CD4-positive, alpha-beta T cell treated with Interleukin-15 for 1 hour (primary cell): ENCODE measurements around the gene SCFD1.
"Not testable (repeated sequence)": the region's sequence is repeated elsewhere in the genome, so short reads cannot be mapped to it uniquely, and the experiment has no call there.

Experiments
- DNase-seq: peaks from one replicate; pipeline ENCODE4 v3.0.0-alpha.2; 2020

Gene SCFD1

DNA sequence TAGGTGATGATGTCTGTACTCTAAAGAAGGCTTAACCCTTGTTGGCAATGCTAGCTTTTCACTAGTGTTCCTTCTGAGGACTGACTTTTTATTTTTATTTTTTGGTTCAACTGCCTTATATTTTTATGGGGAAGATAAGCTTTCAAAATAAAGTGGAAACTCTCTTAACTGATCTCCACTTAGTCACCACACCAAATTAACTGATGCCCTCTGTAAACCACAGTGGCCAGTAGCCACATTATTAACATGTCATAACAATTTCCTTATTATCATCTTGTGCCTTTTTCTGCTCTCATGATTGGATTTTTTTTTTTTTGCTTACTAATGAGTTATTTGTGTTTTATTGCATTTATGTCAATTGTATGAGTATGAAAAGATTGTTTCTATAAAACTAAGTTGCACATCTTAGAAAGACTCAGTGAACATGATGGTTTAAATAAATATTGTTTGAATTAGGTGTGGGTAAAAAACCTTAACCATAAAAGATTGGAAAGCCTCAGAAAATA, 56.9 kb downstream of the SCFD1 start:
- DNase-seq: no peak

DNA sequence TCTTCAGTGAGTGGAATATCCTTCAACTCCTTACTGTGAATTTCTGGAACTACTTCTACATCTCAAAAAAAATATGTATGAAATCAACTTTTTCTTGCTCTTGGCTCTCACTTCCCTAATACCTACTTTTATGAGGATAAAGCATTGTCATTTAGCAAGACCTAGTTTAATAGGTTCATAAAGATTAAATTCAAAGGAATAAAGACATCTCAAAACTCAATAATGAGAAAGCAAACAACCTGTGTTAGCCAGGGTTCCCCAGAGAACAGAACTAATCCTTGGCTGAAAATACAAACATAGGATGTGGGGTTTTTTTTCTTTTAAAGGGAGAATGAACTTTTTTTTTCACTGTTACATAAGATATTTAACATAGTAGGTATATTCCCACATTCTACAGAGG, 57.9 kb downstream of the SCFD1 start:
- no peak for DNase-seq

DNA sequence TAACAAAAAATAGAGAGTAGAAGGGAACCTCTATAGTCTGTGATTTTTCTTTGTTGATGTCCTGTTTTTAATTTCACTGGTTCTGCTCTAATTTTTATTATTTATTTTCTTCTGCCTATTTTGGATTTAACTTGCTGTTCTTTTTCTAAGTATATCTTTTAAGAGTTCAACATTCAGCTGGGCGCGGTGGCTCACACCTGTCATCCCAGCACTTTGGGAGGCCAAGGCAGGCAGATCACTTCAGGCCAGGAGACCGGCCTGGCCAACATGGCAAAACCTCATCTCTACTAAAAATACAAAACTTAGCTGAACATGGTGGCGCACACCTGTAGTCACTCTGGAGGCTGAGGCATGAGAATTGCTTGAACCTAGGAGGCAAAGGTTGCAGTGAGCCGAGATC, 58.7 kb downstream of the SCFD1 start:
- DNase-seq: not testable (repeated sequence)

DNA sequence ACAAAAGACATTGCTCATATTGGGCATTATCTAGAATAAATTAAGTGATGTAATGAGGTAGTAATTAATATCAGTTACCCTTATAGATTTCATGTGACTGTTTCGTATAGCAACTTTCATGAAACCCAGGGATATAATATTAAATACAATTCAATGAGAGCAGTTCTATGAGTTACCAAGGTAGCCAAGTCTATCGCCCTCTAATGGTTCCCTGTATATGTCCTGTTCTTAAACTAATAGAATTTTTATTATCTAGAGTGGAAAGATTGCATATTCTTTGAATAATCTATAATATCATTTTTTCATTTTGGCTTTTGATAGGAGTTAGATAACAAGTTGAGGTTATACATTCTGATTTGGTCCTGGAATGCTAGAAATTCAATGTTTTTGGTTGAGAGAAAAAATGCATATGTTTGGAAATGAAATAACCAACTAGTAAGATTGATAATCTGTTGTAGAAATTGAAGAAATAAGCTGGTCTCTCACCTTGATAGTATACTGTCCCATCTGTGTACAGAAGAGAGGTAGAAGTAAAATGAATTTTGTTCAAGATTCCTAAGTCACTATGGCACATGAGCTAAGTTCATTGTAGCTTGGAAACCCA, 59.7 kb downstream of the SCFD1 start:
- no peak for DNase-seq

DNA sequence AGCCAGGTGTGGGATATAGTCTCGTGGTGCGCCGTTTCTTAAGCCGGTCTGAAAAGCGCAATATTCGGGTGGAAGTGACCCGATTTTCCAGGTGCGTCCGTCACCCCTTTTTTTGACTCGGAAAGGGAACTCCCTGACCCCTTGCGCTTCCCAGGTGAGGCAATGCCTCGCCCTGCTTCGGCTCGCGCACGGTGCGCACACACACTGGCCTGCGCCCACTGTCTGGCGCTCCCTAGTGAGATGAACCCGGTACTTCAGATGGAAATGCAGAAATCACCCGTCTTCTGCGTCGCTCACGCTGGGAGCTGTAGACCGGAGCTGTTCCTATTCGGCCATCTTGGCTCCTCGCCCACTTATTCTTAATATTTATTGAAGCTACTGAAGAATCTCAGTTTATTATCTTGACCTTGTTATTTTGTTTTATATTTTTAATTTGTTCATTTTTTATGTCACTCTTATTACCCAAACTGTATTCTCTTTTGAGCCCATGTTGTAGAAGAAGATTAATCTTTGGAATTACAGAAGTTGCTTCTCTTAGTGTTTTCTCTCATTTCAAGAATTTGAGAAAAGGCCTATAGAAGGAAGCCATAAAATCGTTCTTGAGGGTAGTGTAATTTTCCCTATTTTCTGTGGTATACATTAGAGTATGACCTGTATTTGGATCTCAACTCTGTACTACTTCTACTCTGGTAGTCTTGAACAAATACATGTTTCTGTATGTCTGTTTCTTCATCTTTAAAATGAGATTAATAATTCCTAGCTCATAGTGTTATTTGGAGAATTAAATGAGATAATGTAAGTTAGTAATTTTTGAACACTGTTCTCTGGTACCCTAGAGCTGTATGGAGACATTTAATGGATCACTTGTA, 68.6 kb downstream of the SCFD1 start:
- DNase-seq: not testable (repeated sequence)

DNA sequence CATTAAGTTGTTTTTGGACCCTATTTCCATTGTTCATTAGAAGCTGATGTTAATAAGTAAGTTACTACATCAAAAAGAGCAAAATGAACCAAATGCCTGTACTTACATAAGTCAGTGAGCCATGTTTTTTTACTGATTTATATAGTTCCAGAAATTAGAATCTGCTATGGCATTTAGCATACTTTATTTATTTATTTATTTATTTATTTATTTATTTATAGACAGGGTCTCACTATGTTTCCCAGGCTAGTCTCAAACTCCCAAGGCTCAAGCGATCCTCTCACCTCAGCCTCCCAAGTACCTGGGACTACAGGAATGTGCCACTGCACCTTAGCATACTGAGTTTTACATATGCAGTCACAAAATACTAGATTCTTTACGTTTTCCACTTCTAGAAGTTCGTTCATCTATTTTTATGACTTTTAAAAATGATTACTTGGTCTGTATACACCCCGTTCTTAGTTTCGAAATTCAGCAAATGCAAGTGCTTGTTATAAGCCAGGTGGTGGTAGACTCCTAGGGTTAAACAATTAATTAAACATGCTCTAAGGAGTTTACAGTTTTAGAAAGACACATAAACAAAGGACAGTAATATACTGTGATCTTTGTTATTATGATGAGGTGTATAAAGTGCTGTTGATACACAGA, 69.8 kb downstream of the SCFD1 start:
- no peak for DNase-seq

DNA sequence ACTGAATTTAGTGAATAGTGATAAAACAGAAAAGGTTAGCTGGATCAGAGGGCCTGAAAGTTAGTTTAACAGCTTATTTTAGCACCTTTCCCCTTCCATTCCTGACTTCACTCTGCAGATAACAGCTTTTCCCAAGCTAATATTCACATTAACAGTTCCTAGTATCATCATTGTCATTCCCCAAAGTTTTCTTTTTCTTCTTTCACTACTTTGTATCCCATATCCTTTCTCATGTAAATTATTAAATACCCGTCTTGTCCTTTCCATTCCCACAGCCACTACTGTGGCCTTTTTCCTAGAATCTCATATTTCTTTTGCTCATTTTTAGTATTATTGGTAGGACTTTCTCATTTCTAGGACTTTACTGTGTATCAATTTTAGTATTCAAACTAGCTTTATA, 70.5 kb downstream of the SCFD1 start:
- no peak for DNase-seq

DNA sequence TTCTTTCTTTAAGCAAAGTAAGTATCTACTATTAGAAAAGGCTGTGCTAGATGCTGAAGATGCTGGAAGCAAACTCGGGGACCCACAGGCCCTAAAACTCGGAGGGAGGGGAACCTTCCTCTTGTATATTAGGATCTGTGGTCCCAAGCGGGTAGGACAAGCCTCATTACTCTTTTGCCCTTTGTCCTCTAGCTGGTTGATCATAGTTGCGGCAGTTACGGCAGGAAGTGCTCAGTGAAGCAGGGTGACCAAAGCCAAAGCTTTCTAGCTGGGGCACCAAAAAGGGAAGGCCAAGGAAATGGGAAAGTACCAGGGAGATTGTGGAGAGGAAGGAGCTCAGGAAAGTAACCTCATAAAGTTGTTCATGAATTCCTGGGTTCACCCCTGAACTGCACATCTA, 76.3 kb downstream of the SCFD1 start:
- no peak for DNase-seq

DNA sequence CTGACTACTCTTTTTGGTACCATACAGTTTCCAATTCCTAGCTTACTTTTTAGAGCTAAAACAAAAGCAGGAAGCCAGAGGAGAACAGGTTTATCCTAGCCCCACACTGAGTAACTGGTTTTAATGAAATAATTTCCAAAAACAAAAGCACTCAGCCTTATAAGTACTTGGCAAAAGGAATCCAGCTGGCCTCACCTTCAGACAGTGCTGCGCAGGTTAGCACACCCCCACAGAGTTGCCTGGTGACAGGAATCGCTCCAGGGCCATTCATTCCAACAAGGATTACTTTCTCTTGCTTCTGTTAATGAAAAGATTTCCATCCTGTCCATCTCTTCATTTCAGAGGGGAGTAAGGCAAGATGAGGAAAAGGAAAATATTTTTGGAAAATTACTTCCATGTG, 84.6 kb downstream of the SCFD1 start:
- no peak for DNase-seq

DNA sequence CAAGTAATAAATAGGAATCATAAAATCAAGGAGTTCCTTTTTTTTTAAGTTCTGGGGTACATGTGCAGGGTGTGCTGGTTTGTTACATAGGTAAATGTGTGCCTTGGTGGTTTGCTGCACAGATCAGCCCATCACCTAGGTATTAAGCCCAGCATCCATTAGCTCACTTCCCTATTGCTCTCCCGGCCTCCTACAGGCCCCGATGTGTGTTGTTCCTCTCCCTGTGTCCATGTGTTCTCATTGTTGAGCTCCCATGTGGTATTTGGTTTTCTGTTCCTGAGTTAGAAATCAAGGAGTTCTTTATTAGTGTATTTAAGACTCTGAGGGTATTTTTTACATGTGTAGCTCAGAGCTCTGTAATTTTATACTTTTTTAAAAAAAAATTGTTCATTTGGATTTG, 86.0 kb downstream of the SCFD1 start:
- no peak for DNase-seq

DNA sequence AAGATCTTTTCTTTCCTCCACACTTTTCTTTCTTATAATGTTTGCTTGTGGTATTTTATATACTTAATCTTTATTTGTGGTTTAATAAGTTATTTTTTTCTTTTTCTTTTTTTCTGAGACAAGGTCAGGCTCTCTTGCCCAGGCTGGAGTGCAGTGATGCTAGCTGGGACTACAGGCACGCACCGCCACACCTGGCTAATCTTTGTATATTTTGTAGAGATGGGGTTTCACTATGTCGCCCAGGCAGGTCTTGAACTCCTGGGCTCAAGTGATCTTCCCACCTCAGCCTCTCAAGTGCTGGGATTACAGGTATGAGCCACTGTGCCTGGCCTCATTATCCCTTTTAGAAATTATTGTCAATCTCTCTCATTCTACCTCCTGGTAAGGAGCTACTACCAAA, 87.1 kb downstream of the SCFD1 start:
- DNase-seq: no peak

DNA sequence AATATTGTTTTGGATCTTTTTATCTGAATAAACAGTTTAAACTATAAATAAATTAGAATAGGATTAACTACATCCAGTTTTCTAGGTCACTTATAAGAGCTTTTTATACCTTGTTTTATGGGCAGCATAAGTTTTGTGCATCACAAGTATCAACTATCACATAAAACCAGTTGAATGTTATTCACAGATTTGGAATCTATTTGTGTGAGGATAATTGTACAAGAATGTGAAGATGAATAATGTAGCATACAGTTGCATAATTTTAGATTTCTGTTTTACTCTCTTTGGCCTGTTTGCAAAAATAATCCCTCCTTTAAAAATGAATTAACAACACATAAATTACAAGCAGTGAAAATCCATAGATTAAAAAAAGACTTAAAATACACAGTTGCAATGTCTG, 88.8 kb downstream of the SCFD1 start:
- no peak for DNase-seq

DNA sequence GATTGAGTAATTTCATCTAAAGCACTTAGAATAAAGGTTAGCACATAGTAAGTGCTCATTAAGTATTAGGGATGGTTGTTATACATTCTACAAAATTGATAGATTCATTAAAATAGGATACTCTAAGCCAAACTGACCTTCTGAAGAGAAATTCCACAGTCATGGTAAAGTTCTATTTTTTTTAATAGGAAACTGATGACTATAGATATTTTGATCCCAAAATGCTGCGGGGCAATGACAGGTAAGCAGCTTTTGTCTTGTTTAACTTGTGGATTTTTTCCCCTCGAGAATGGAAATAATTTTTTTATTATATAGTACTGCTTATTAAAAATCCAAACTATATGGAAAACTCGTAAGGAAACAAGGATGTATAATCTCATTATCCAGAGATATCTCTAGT, 97.0 kb downstream of the SCFD1 start:
- DNase-seq: no peak

DNA sequence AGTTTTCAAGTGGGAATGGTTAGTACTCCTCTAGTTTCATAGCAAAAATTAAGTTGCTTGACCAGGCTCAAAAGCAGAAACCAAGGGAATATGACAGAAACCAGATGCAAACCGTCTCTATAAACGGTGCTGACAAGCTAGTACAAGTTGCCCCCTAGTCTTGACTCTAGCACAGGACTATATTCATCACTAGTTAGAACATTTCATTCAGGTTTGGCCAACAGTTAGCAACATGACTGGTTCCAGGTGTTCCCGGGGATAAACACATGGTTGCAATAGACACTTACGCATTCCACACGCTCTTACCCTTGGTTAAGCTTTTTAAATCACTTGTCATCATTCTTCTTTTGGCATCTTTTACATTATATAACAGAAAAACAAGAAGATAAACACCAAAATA, 103.6 kb downstream of the SCFD1 start:
- no peak for DNase-seq

DNA sequence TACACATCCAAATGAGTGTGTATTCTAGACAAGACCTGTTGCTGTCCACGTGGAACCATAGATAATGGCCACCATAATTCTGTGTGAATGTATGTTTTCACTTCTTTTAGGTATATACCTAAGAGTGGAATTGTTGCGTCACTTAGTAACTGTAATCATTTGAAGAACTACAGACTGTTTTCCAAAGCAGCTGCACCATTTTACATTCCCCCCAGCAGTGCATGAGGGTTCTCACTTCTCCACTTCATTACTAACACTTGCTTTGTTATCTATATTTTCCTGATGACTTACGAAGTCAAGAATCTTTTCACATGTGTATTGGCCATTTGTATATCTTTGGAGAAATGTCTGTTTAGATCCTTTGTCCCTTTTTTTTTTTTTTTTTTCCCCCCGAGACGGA, 106.4 kb downstream of the SCFD1 start:
- DNase-seq: no peak

DNA sequence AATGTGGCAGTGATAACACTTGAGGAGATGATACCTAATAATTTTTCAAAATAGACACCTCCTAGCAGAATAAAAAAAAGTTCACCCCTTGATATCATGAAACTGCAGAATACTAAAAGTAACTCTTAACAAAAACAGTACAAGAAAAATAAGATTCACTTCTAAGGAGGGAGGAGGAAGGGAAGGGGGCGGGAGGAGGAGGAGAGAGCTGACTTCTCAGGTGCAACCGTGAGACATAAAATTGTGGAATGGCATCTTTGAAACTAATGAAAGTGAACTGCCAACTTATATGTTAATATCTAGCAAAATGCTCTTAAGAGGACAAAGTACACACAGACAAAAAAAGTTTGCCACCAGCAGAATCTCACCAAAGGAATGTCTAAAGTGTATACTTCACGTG, 115.8 kb downstream of the SCFD1 start:
- no peak for DNase-seq

DNA sequence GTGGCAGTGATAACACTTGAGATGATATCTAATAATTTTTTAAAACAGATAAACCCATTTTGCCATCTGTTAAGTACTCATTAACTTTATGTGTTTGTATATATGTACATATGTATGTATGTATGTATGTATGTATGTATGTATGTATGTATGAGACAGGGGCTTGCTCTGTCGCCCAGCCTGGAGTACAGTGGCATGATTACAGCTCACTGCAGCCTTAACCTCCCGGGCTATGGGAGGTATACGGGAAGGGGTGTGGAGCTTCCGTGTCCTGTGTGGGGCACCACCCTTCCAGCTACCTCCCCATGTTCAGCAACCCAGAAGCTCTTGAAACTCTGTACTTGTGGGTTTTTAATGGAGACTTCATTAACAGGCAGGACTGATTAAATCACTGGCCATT, 116.9 kb downstream of the SCFD1 start:
- no peak for DNase-seq

DNA sequence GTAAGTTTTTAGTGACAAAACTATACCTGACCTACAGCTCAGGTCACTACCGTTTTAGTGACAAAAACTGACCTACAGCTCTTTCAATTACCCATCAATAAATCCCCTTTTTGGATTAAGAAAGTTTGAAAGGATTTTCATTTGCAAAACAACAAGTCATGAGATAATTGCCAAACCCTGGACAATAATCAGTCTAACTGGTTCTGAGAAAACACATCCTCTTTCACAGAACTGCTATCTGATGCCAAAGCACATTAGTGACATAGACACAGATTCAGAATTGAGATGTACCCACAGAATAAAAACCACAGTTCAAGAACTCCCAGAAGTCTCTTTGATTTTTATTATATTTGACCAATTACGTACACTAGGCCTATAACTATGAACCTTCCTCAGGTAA, 126.2 kb downstream of the SCFD1 start:
- no peak for DNase-seq

DNA sequence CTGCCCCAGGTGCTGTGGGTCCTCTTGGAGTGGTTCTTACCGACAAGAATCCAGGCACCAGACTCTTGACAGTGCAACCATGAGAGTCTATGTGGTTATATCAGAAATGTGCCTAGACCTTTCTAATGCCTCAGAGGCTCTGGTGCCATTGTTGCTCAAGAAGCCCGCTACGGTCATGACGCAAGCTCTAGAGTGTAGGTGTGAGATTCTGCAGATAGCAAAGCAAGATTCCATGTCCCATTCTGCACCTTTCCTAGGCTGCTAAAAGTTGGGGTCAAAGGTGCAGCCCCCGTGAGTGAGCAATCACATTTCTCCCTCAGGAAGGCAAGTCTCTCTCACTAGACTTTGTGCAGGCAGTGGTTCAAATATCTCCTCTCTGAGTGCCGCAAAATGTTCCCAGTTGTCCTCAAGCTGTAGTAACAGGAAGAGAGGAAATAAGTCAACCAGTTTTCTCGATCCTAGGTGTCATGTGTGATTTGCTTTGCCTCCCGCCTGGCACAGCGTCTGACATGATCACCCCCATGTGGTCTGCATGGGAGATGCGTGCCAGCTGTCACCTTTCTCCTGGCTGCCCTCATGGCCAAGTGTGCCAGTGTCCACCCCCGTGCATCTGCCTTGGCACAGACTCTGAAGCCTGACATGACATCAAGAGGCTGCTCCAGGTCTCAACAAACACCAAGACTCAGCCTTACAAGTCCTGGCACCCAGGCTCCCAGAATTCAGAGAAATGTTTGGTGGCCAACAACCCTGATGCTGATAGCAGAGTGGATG, 129.7 kb downstream of the SCFD1 start:
- DNase-seq: no peak

DNA sequence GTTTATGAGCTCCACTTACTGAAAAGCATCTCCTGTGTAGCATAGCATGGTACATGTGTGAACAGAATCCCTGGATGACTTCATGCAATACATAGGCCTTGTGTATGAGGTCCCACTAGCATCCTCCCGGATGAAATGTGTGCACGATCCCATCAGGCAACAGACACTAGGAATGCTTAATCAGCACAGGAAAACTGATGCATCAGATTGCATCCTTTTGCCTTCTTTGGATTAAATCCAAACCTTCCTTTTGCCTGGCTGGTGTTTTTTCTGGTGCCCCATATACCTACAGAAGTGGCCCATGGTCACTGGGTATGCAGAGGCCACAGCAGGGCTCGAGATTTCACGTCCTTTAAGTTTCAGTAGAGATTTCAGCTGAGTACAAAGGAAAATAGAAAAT, 131.3 kb downstream of the SCFD1 start:
- DNase-seq: no peak

DNA sequence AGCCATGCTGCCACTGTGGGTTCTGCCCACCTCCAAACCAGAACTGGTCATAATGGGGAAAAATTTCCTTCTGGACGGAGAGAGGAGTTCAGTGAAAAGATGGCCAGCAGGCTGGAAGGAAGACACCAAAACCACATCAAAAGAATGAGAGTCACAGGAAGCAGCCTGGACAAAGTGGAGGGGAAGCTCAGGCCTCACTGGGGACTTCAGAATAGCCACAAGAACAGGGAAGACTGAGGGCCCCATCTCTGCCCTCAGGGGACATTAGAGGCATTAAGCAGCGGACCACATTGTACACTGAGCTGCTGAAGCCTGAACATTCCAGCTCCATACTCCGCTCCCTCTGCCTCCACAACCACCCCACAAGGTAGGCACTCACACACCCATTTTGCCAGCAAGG, 132.7 kb downstream of the SCFD1 start:
- no peak for DNase-seq

DNA sequence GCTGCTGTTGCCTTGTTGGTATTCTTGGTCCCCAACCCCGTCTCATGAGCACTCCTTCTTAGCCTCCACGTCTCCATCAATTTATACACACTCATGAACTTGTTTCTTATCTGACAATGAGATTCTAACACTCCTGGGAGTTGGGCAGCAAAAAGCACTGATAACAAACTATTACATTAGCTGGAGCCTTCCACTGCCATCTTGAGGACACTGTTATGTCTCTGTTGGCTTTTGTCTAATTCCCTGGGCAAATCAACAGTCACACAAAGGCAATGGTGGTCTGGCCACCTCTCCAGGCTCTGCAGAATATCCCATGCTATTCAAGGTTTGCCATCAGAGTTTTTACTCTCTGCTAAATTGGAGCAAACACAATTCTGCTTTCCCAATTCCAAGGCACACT, 134.5 kb downstream of the SCFD1 start:
- DNase-seq: no peak

DNA sequence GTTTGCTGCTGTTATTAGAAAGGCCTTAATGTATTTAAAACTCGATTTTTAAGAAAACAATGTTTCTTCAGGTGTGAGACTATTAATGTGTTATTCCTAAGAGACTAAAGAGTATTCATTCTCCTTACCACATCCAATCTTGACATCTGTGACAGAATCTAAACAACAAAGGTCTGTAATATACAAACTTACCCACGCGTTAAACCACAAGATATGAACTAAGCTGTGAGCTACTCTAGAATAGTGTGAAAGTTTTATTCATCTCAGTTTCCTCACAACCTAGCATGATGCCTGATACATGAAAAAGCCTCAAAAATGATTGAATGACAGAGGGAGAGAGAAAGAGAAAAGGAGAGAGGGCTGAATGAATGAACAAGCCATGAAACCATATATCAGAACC, 135.0 kb downstream of the SCFD1 start:
- DNase-seq: no peak
